Lower leg skin (tissue), 3 donors: Measurements from ENCODE around the gene KDM1A.
"Not testable (repeated sequence)": the region's sequence is repeated elsewhere in the genome, so short reads cannot be mapped to it uniquely, and the experiment has no call there.

Source experiments
- POLR2A ChIP-seq, 2 donors: fragments of 450-650 bp; IDR thresholded peaks; one replicate each; pipeline ENCODE4 v1.6.1; 2016 to 2017; ENCODE audit warnings: antibody characterized with exemption in 2 of 2, mild to moderate bottlenecking in 1 of 2, moderate library complexity in 1 of 2
- TF ChIP-seq, protein P1 (sequence below), 3 donors: fragments of 450-650 bp; IDR thresholded peaks; one replicate each; pipeline ENCODE4 v1.5.1; 2016; ENCODE audit warnings: antibody characterized with exemption in 3 of 3, mild to moderate bottlenecking in 3 of 3, moderate library complexity in 2 of 3

DNA sequence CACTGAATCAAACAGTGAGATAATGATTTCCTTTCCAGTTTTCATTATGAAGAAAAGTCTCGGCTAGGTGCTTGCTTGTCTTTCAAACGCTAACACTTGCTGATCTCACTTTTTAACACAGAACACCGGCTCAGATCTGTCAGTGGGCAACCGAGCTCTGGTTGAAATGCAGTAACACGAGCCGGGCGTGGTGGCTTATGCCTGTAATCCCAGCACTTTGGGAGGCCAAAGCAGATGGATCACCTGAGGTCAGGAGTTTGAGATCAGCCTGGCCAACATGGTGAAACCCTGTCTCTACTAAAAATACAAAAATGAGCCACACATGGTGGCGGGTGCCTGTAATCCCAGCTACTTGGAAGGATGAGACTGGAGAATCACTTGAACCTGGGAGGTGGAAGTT lies 9.2 kb upstream of the KDM1A start:
- TF ChIP-seq, protein P1, sequence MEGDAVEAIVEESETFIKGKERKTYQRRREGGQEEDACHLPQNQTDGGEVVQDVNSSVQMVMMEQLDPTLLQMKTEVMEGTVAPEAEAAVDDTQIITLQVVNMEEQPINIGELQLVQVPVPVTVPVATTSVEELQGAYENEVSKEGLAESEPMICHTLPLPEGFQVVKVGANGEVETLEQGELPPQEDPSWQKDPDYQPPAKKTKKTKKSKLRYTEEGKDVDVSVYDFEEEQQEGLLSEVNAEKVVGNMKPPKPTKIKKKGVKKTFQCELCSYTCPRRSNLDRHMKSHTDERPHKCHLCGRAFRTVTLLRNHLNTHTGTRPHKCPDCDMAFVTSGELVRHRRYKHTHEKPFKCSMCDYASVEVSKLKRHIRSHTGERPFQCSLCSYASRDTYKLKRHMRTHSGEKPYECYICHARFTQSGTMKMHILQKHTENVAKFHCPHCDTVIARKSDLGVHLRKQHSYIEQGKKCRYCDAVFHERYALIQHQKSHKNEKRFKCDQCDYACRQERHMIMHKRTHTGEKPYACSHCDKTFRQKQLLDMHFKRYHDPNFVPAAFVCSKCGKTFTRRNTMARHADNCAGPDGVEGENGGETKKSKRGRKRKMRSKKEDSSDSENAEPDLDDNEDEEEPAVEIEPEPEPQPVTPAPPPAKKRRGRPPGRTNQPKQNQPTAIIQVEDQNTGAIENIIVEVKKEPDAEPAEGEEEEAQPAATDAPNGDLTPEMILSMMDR (IDR thresholded peaks at IDR 0.05): not testable (repeated sequence)
- not testable (repeated sequence) for TF ChIP-seq POLR2A (IDR thresholded peaks at IDR 0.05)
